ENCODE results near the gene SCGB3A1.

Gene SCGB3A1, protein sequence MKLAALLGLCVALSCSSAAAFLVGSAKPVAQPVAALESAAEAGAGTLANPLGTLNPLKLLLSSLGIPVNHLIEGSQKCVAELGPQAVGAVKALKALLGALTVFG

DNA sequence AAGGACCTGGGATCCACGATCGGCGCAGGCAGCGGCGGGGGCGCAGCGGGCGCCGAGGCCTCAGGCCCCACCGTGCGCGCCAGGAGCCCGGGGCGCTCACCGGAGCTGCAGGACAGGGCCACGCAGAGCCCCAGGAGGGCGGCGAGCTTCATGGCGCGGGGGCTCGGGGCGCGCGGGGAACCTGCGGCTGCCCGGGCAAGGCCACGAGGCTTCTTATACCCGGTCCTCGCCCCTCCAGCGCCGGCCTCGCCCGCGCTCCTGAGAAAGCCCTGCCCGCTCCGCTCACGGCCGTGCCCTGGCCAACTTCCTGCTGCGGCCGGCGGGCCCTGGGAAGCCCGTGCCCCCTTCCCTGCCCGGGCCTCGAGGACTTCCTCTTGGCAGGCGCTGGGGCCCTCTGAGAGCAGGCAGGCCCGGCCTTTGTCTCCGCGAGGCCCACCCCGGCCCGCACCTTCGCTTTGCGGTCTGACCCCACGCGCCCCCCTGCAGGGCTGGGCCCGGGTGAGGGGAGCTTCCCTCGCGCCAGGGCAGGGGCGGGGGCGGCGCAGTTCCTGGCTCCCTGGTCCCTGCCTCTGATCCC, at the start of gene SCGB3A1:
TSS of gene SCGB3A1 (minus strand) at position 189 of the 577 bp plus-strand sequence. CDS start at position 152, 37 bp downstream.
- no peak for DNase-seq (ENCODE audit: low read depth)

DNA sequence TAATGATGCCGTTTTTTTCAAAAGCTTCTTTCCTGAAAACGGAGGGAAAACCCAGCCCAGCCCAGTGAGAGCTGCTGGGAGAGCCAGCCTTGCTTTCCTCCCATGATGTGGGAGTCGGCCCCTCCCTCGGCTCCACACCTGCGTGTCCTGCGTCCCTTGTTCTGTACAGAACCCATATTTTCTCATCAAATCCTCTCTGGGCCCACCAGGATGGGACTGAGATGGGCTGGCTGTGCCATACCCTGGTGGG, 49.2 kb upstream of the SCGB3A1 start:
- DNase-seq (ENCODE audit: low read depth), result no peak

DNA sequence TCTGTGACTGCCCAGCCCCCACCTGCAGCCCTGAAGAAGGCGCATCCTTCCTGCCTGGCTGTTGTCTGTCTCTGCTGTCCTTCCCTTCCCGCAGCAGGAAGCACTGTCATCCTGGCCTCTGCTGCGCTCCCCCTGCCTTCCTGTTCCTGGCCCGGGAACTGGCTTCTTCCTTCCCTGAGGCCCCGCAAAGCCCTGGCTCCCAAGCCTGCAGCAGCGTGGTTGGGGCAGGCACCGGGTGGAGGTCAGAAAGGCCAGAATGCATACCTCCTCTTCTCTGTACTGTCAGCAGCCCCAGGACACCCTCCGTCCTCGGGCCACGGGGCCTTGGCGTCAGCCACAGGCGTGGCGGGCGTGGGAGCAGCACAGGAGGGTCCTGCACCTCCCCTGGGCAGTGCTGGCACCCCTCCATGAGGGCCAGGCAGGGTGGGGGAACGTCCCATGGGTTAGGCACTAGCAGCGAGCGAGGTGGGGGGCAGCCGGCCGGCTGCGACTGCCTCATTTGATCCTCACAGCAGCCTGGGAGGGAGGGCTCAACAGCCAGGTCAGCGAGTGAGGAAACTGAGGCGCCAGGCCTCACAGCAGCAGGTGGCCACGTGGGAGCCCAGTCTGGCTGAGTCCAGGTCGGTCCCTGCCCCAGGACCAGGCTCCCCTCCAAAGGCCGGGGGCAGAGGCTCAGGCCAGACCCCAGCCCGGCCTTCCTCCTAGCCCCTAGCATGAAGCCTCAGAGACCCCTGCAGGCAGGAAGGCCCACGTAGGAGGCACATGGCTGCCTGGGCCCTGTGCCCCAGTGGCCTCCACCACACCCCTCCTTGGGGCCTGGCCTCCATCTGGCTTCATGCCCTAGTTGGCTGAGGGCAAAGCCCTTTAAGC, 48.7 kb upstream of the SCGB3A1 start:
- DNase-seq (ENCODE audit: low read depth), result no peak

DNA sequence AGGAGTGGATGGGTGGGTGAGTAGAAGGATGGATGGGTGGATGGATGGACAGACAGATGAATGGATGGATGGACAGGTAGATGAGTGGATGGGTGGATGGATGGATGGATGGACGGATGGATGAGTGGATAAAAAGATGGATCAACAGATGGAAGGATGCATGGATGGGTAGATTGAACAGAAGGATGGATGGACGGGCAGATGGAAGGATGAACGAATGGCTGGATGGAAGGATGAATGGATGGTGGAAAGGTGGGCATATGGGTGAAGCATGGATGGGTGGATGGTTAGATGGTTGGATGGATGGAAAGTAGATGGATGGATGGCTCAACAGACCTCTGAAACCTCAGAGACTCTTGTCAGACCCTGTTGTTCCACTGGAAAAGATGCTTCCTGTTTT, 48.0 kb upstream of the SCGB3A1 start:
- no peak for DNase-seq (ENCODE audit: low read depth)

DNA sequence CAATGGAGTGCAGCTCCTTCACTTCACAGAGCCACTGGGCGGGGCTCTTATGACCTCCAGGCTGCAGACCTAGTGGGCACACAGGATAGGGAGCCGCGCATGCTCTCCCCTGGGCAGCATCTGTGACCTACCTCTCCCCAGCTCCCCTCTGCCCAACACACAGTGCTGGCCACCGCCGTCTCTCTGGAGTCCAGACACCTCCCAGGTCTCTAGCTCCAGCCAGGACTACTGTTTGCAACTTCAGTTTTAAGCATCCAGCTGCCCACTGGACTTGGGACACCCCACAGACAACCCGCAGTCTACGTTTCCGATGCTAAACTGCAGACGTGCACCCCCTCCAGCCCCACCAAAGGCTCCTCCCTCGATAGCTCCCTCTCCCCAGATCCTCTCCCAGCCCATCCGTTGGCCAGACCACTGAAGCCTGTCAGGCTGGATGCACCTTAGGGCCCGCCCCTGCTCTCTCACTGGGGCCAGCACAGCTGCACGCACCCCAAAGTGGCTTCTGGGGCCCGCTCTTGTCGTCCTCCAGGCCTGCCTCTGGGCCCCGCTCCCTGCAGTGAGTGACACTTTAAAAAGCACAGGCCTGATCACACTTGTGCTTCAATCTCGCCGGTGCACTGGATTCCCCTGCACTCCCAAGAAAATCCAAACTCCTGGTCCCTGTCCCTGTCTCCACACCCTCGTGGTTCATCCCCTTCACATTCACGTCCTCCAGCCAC, 46.8 kb upstream of the SCGB3A1 start:
- no peak for DNase-seq (ENCODE audit: low read depth)

DNA sequence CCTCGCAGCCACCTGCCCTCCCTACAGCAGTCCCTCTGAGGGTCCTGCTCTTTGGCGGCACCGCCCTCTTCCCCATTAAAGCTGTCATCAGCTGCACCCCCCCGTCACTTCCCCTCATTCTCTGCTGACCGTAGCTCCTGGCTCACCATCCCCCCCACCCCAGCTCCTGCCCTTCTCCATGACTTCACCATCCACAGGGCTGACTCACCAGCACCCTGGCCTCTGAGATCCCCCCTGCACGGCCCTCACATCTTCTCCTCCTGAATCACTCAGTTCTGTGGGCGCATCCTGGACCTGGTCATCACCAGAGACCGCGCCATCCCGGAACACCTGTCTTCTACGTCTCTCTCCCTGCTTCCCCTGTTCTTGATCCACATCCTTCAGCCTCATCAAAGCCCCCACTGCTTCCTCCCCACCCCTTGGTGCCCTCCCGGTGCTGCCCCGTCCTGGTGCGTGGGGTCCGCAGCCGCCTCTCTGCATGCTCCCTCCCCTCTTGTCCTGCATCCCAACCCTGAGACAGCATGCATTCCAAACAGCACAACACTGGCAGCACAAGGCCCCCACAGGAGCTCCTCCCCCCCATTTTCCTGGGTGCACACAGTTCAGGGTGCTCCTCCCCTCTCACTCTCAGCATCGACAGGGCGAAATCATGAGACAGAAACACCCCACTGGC, 45.2 kb upstream of the SCGB3A1 start:
- DNase-seq (ENCODE audit: low read depth), result no peak

DNA sequence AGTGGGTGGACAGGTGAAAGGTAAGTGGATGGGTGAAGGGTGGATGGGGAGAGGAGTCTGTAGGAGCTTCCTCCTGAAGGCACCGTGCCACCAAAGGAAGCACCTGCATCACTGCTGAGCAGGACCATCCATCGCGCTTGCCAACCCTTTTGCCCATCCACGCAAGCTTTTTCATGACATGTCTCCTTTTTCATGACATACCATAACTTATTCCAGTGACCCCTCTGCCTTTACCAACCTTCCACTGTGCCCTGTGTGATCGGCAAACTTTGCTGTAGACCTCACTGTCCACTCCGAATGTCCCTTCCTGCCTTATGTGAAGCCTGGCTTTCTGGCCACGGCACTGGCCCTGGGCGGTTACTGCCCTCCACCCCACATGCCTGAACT, 44.7 kb upstream of the SCGB3A1 start:
- no peak for DNase-seq (ENCODE audit: low read depth)

DNA sequence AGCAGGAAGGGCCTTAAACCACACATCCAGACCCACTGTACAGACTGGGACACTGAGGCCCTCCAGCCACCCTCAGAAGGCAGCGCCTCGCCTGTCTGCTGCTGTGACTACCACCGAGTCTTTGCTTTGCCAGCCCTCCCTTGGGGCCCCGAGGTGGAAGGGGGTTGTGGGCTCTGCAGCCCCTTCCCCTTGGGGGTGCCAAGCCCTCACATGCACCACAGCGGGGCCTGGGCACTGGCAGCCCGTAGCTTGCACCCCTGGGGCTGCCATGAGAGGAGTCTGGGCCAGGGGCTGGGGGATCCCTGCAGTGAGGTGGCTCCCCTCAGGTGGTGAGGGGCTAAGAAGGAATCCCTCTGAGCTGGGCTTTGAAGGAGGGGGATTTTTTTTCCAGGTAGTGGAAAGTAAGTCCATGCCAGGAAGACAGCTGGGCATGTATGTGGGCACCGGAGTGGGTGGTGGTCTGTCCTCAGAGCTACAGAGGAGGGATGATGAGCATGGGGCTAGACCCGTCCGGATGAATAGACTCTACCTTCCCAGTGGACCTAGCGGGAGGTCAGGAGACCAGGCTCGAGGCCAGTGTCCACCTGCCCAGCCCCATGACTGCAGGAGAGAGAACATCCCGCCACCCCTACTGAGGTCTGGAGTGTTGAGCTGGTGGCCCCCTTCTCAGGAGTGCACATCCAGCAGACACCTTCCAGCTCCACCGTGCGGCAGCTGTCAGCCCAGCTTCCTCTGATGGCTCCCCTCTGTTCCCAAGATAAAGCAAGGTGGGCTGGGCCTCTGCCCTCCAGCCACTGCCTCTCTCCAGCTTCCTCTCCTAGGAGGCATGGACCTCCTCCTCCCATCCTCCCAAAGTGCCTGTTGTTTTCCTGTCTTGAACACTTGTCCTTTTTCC, 42.2 kb upstream of the SCGB3A1 start:
- no peak for DNase-seq (ENCODE audit: low read depth)

DNA sequence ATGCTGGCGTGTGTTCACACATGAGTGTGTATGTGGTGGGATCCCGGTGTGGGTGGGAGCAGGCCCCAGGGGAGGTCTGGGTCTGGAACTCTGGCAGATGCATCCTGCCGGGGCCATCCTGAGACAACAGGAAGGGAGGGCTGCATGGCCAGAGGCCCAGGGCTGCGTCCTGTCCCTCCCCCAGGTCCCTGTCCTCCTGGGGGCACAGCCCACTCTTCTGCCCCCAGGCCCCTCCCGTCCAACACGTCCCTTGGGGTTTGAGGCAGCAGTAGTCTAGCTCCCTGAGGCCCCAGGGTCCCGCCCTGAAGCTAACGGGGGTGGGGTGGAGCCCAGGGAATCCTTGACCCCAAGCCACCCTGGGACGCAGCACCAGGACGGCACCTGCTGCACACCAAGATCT, 41.5 kb upstream of the SCGB3A1 start:
- DNase-seq (ENCODE audit: low read depth), result no peak

DNA sequence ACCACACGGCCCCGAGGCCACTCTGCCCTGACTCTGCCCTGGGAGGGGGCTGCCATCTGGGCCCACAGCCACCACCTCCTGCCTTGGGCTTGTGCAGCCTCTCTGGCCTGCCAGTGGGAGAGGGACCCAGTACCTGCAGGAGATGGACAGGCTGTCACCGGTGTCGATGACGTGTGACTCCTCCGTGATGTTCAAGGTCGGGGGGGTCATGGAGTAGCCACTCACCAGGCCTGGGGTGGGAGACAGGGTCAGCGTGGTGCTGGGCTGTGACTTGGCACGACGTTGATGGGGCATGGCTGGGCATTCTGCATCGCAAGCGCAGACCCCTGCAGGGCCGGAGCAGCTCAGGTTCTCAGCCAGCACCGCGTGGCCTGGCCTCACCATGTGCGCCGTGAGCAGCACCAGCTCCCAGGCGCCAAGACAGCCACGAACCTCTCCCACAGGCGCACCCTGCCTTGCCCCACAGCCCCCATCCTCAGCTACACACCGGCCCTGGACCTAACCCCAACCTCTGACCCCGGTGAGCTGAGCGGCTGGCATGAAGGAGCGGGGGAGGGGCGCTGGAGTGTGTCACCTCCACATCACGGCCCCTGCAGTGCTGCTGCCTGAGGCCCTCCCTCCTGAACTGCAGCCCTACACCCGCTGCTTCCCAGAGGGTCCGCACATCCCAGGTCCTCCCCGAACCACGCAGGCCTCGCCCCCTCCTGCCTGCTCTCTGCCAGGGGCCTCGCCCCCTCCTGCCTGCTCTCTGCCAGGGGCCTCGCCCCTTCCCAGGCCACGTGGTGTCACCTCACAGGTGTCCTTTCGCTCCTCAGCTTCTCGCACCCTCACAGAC, 40.5 kb upstream of the SCGB3A1 start:
- DNase-seq (ENCODE audit: low read depth), result no peak

DNA sequence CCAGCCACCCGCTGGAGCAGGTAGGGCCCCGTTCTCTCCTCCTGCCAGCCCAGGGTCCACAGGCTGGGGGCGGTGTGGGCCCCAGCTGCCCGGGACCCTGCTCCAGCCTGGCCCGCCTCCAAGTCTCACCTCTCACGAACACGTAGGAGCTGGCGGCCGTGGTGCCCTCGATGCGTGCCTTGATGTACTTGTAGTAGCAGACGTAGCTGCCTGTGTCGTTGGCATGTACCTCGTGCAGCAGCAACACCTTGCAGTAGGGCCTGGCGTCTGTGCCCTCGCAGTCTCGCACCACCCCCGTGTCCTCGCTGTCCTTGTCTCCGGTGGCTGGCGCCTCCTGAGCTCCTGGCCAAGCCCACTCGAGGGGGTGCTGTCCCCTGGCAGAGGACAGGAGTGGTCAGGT, 39.1 kb upstream of the SCGB3A1 start:
- no peak for DNase-seq (ENCODE audit: low read depth)

DNA sequence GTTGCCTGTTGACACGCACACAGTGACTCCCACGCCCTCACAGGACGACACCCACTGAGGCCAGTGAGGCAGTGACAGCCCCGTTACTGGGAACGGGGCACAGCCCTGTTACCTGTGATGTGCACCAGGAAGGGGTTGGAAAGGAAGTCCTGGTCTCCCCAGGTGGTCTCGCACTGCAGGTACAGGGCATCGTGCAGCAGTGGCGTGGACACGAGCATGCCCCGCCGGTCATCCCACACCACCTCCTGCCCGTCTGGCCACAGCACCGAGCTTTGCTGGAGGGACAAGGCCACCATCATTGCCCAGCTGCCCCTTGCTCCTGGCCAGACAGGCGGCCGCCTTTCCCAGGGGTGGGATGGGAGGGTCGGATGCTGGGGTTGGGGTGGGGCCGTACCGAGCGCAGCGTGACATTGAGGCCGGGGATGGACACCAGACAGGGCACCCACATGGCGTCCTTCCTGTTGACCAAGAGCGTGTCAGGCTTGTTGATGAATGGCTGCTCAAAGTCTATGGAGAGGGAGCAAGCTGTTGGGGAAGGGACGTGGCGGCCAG, 38.6 kb upstream of the SCGB3A1 start:
- DNase-seq (ENCODE audit: low read depth), result no peak

DNA sequence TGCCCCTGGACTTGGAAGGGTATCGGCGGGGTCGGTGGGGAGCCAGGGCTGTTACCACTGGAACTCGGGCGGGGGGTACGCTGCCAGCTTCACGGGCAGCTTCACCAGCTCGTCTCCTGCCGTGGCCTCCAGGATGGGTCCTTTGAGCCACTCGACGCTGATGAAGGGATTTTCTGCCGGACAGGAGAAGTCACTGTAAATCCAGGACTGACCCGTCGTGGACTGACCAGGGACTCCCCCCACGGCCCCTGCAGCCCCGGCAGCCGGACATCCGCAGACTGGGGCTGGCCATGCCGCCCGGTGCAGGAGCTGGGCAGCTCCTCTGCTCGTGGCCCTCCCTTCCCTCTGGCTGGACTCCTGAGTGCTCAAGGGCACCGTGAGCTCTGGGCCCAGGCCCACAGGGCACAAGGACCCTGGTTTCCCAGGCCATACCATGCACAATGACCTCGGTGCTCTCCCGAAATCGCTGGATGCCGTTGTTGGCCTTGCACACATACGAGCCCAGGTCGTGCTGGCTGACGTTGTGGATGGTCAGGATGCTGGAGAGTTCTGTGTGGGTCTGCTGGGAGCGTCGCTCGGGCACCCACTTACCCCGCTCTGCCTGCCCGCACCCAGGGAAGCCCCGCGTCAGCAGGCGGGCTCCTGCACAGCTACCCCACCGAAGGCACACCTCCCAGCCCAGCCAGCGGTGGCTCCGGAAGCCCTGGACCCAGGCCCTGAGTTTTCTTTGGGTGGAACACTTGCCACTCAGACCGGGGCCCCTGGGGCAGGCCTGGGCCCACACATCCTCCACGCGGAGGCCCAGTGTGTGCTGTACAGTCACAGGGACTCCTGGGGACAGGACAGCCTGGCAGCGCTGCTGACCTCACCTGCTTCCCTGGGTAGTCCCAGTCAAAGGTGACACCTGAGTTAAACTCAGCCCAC, 37.8 kb upstream of the SCGB3A1 start:
- no peak for DNase-seq (ENCODE audit: low read depth)

DNA sequence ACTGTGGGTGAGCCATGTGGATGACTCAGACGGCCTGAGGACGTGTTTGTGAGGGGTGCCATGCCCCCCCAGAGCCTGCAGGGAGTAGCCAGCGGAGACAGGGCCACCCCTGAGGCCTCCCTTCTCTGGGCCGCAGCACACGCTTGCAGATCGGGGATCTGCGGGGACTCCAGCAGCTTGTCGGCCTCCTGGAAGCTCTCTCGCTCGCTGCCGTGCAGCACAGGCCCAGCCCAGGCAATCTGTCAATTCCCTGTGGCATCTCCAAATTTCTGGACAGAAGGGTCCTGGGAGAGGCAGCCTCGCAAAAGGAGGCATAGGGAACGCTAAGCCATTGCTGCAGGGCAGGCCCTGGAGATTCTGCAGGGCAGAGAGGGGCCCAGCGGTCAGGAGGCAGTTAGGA, 36.9 kb upstream of the SCGB3A1 start:
- DNase-seq (ENCODE audit: low read depth), result no peak

DNA sequence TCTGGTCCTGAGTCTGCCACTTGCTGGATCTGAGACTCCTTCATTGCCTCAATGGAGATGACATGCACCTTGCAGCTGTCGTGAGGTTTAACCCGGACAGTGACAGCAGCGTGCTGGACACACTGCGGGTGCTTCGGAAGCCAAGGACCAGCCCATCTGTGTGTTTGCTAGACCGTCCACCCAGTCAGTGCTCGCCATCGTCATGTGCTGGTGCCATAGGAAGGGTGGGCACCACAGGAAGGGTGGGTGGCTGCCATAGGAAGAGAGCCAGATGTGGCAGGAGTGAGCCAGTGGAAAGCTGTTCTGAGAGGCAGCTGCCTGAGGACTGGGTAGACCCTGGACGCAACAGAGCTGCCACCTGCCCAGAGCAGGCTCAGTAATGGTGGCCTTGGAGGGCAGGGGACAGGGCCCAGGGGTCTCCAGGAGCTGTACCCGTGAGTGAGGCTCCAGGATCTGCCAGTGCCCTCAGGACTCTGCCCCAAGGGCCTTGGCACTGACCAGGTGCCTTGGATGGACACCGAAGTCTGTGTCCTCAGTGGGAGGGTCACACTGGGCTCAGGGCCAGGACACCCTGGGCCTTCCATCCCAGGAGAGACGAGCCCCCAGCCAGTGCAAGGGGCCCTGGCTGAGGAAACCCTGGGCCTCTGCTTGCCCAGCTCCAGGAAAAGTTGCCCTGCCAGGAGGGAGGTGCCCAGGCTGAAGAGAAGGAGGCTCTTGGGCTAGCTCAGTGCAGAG, 36.3 kb upstream of the SCGB3A1 start:
- no peak for DNase-seq (ENCODE audit: low read depth)

DNA sequence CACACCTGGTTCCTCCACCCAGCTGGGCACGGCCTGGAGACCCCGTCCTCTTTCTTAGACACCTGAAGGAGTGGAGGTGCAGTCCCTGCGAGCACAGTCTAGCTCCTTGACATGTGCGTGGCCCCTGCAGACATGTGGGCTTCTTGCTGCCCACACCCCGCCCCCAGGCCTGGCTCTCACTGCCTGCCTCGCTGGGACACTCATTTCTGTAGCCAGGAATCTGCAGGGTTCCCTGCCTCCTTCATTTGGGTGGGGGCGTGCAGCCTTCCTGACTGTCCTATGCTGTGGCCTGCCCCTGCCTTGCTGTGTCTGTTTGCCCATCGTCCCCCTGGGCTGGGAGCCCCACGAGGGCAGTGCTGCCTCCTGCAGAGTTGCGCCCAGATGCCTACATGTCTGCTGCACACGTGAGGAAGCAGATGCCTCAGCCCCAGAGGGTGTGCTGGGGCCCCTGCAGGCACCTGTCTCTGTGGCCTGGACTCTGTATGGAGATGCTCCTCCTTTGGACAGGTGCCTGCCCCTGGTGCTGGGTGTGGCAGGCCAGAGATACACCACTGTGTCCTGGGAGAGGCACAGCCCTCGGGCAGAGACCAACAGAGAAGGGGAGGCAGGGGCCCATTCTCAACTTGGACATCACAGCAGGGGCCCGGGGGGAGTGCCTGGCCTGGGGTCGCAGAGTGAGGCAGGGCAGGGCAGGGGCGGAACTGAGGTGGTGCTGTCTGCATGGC, 35.5 kb upstream of the SCGB3A1 start:
- DNase-seq (ENCODE audit: low read depth), result no peak

DNA sequence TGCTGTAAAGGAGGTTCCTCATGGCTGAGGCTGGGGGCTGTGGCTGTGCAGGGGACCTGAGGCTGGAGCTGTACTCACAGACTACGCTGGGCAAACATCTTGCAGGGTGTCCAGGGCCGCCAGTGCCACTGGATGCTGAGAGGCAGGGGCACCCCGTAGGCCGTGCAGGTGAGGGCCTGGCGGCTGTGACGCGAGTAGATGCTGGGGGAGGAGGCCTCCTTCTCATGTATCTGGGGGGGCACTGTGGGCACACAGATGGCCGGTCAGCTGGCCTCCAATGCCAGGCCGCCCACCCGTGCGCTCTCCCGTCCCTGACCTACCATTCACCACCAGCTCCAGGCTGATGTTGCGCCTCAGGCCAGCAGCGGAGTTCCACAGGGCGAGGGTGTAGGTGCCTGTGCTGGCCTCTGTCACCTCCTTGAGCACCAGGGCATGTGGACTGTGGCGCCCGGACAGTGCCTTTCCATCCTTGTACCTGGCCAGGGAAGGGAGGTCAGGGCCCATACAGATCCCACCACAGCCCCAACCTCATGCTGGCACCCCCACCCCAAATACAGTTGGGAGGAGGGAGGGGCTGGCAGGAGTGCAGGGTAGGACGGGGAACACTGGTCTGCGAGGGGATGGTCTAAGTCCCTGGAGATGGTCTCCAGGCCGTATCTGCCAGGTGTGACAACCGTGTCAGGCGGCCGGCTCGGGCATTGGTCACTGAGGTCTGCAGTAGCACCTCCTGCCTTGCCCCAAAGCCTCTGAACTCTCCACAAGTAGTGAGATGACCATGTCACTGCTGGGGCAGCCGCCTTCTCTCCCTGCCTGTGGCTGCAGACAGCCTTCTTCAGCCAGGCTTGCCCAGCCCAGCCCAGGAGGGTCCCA, 34.7 kb upstream of the SCGB3A1 start:
- no peak for DNase-seq (ENCODE audit: low read depth)
